ENCODE results near the gene COPS9. TPM values are rescaled to one million over a fixed set of nuclear protein-coding genes. Genes with fewer than 3 reads are reported as not detected.

The COPS9 gene
- total and polyA plus RNA-seq, 2 experiments from 2014 or later = 91.7 to 629 TPM

- no peak for TF ChIP-seq CREB1 (CRISPR knock-in tag; IDR thresholded peaks at IDR 0.05; ENCODE audit: low read depth)
- TF ChIP-seq JUNB (IDR thresholded peaks at IDR 0.05; ENCODE audit: unreplicated experiment) = no peak
- TF ChIP-seq ZNF331 (CRISPR knock-in tag; IDR thresholded peaks at IDR 0.05; ENCODE audit: low read depth) = no peak
- no peak for TF ChIP-seq POLR2AphosphoS5 (IDR thresholded peaks at IDR 0.05; ENCODE audit: low read depth)
- TF ChIP-seq NANOG (IDR thresholded peaks at IDR 0.05; ENCODE audit: borderline replicate concordance) = no peak
- TF ChIP-seq, protein P1, sequence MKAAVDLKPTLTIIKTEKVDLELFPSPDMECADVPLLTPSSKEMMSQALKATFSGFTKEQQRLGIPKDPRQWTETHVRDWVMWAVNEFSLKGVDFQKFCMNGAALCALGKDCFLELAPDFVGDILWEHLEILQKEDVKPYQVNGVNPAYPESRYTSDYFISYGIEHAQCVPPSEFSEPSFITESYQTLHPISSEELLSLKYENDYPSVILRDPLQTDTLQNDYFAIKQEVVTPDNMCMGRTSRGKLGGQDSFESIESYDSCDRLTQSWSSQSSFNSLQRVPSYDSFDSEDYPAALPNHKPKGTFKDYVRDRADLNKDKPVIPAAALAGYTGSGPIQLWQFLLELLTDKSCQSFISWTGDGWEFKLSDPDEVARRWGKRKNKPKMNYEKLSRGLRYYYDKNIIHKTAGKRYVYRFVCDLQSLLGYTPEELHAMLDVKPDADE (IDR thresholded peaks at IDR 0.05) = no peak
- no peak for TF ChIP-seq EZH2 (IDR thresholded peaks at IDR 0.05; ENCODE audit: low read depth, unreplicated experiment)
- TF ChIP-seq STAT1 (IDR thresholded peaks at IDR 0.05; ENCODE audit: unreplicated experiment) = no peak
- TF ChIP-seq, protein P2, sequence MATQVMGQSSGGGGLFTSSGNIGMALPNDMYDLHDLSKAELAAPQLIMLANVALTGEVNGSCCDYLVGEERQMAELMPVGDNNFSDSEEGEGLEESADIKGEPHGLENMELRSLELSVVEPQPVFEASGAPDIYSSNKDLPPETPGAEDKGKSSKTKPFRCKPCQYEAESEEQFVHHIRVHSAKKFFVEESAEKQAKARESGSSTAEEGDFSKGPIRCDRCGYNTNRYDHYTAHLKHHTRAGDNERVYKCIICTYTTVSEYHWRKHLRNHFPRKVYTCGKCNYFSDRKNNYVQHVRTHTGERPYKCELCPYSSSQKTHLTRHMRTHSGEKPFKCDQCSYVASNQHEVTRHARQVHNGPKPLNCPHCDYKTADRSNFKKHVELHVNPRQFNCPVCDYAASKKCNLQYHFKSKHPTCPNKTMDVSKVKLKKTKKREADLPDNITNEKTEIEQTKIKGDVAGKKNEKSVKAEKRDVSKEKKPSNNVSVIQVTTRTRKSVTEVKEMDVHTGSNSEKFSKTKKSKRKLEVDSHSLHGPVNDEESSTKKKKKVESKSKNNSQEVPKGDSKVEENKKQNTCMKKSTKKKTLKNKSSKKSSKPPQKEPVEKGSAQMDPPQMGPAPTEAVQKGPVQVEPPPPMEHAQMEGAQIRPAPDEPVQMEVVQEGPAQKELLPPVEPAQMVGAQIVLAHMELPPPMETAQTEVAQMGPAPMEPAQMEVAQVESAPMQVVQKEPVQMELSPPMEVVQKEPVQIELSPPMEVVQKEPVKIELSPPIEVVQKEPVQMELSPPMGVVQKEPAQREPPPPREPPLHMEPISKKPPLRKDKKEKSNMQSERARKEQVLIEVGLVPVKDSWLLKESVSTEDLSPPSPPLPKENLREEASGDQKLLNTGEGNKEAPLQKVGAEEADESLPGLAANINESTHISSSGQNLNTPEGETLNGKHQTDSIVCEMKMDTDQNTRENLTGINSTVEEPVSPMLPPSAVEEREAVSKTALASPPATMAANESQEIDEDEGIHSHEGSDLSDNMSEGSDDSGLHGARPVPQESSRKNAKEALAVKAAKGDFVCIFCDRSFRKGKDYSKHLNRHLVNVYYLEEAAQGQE (IDR thresholded peaks at IDR 0.05; ENCODE audit: unreplicated experiment) = no peak
- TF ChIP-seq EZH2phosphoT487 (IDR thresholded peaks at IDR 0.05; ENCODE audit: unreplicated experiment) = no peak
- TF ChIP-seq ZNF462 (CRISPR knock-in tag; IDR thresholded peaks at IDR 0.05) = no peak
- no peak for TF ChIP-seq ZNF114 (CRISPR knock-in tag; IDR thresholded peaks at IDR 0.05)
- TF ChIP-seq CTCF (conservative IDR thresholded peaks at IDR 0.05; ENCODE audit: low read depth in 2 of 2) = no peak
- H3K4me1 ChIP-seq (ENCODE audit: insufficient read depth) = no peaks in the 10 kb centered on the region
- H3K79me2 ChIP-seq (replicated peaks; ENCODE audit: insufficient read depth) = no peaks in the 10 kb centered on the region
- H3K4me3 ChIP-seq = no peak overlapping the region
- H3K27ac Mint-ChIP-seq = no peak overlapping the region
- no peaks in the 10 kb centered on the region for H3K9me3 Mint-ChIP-seq
- no peak overlapping the region for H2AFZ ChIP-seq
- no peaks in the 10 kb centered on the region for H3K27me3 ChIP-seq (ENCODE audit: insufficient read depth)
- no peaks in the 10 kb centered on the region for H4K20me1 ChIP-seq (replicated peaks; ENCODE audit: insufficient read depth)
- no peak overlapping the region for H3K4me2 ChIP-seq
- H3K36me3 Mint-ChIP-seq (ENCODE audit: low read depth) = peaks cover 49% of the 10 kb centered on the region
- no peaks in the 10 kb centered on the region for H3F3A ChIP-seq (replicated peaks; ENCODE audit: low read depth)
- ATAC-seq = no peak
- H3K27me3 Mint-ChIP-seq (ENCODE audit: insufficient read depth, low read depth, poor library complexity) = peaks cover 2% of the 10 kb centered on the region
- no peak for DNase-seq (ENCODE audit: low spot score)
- no peak overlapping the region for H3K4me3 Mint-ChIP-seq
- H3K36me3 ChIP-seq (ENCODE audit: insufficient read depth) = peaks cover 9% of the 10 kb centered on the region
- no peaks in the 10 kb centered on the region for H3K9me2 ChIP-seq (ENCODE audit: insufficient read depth)
- no peaks in the 10 kb centered on the region for H3K4me1 Mint-ChIP-seq
- H3K27ac ChIP-seq (ENCODE audit: low read depth) = no peak overlapping the region
Observed at GRCh38 chr2:240125742-240126141, 10.4 kb downstream of the COPS9 start.

Measured in GM23338 (cell line).